ENCODE results near the gene NIPAL3. TPM values are rescaled to one million over a fixed set of nuclear protein-coding genes. Genes with fewer than 3 reads are reported as not detected.

Gene NIPAL3
- total RNA-seq, 3 donors from 2014 or later (not counting 1 experiment from before 2014, with no cell fraction given): 16.6 to 31.9 (median 29.4) TPM

DNA sequence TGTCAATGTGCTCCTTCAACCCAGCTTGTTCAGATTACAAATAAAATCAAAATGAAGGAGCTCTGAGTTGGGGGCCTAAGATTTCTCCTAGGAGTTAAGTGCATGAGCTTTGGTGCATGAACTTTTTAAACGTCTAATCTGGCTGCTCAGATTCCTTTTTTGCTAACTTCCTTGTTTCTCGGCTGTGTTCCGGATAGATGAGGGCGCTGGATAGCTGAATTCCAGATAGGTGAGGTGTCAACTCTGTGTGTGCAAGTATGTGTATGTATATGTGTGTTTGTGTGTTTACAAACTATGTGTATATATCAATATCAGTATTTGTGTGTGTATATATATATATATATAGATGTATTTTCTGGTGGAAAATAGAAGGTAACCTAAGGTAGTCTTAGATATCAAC lies 49.5 kb downstream of the NIPAL3 start:
- DNase-seq: no peak

GRCh38 chr1:24465638-24466037 lies 50.0 kb downstream of the NIPAL3 start:
- WGBS (ENCODE audit: insufficient coverage): 78% methylated on average over 1 of the region's 2 CpGs
- Mint-ChIP-seq H3K4me1 (peaks cover 0 to 4% of the 10 kb centered on the region in 2 donors), H3K36me3 (peaks cover 35% of the 10 kb centered on the region), H3K9me3 (no peaks in the 10 kb centered on the region), H3K27ac (no peak overlapping the region), H3K27me3 (ENCODE audit: low read depth in 2 of 2) (no peaks in the 10 kb centered on the region), H3K4me3 (no peak overlapping the region)
- Histone ChIP-seq H3K4me3 (ENCODE audit: low read length) (no peak overlapping the region), H3K27me3 (ENCODE audit: control insufficient read depth, insufficient read depth, low read length) (no peaks in the 10 kb centered on the region), H3K27ac (ENCODE audit: low read length) (no peak overlapping the region), H3K4me1 (ENCODE audit: control insufficient read depth, insufficient read depth, low read length) (no peaks in the 10 kb centered on the region), H3K36me3 (ENCODE audit: control insufficient read depth, insufficient read depth, low read length) (peaks cover 36% of the 10 kb centered on the region), H3K9me3 (ENCODE audit: control insufficient read depth, insufficient read depth, low read length) (no peaks in the 10 kb centered on the region)
- DNase-seq (no peak), ATAC-seq (no peak)
- intact Hi-C loops (cut with micrococcal nuclease): no loop called here
- TF ChIP-seq, protein P1, sequence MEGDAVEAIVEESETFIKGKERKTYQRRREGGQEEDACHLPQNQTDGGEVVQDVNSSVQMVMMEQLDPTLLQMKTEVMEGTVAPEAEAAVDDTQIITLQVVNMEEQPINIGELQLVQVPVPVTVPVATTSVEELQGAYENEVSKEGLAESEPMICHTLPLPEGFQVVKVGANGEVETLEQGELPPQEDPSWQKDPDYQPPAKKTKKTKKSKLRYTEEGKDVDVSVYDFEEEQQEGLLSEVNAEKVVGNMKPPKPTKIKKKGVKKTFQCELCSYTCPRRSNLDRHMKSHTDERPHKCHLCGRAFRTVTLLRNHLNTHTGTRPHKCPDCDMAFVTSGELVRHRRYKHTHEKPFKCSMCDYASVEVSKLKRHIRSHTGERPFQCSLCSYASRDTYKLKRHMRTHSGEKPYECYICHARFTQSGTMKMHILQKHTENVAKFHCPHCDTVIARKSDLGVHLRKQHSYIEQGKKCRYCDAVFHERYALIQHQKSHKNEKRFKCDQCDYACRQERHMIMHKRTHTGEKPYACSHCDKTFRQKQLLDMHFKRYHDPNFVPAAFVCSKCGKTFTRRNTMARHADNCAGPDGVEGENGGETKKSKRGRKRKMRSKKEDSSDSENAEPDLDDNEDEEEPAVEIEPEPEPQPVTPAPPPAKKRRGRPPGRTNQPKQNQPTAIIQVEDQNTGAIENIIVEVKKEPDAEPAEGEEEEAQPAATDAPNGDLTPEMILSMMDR (IDR thresholded peaks at IDR 0.05): no peak

More for the DNA sequence above, 49.5 kb downstream of the NIPAL3 start:
- Mint-ChIP-seq H3K27ac (no peak overlapping the region), H3K4me3 (no peak overlapping the region), H3K27me3 (ENCODE audit: low read depth in 2 of 2) (no peaks in the 10 kb centered on the region), H3K9me3 (no peaks in the 10 kb centered on the region), H3K36me3 (peaks cover 40% of the 10 kb centered on the region), H3K4me1 (peaks cover 0 to 4% of the 10 kb centered on the region in 2 donors)
- peaks cover 41% of the 10 kb centered on the region for H3K36me3 ChIP-seq (ENCODE audit: control insufficient read depth, insufficient read depth, low read length)
- no peak overlapping the region for H3K4me3 ChIP-seq (ENCODE audit: low read length)
- H3K9me3 ChIP-seq (ENCODE audit: control insufficient read depth, insufficient read depth, low read length): no peaks in the 10 kb centered on the region
- WGBS (ENCODE audit: insufficient coverage): 85% methylated on average over 4 of the region's 4 CpGs
- no peak overlapping the region for H3K27ac ChIP-seq (ENCODE audit: low read length)
- no peak for ATAC-seq
- no peaks in the 10 kb centered on the region for H3K4me1 ChIP-seq (ENCODE audit: control insufficient read depth, insufficient read depth, low read length)
- TF ChIP-seq, protein P1 (IDR thresholded peaks at IDR 0.05): no peak
- intact Hi-C loops (cut with micrococcal nuclease): no loop called here
- no peaks in the 10 kb centered on the region for H3K27me3 ChIP-seq (ENCODE audit: control insufficient read depth, insufficient read depth, low read length)

DNA sequence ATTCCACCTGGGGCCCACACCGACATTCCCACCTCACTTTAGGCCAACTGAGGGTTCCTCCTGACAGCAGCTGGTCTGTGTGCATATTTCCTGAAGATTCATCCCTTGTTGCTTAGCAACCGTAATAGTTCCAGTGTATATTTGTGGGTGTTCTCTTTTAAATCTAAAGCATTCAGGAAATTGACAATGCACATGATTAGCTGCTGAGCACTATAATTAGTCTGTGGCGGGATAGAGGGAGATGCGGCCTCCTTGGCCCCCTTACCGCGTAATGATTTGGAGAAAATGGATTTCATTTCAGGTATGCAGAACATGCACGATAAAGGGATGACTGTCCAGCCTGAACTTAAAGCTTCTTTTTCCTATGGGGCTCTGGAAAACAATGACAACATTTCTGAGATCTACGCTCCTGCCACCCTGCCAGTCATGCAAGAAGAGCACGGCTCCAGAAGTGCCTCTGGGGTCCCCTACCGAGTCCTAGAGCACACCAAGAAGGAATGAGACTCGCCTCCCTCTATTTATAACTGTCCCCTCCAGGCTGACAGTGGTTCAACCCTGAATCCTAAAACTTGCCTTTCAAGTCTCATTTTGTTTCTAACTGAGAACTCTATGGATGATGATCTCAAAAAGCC lies 53.2 kb downstream of the NIPAL3 start:
- Mint-ChIP-seq H3K36me3 (peaks cover 30% of the 10 kb centered on the region), H3K27me3 (ENCODE audit: low read depth in 2 of 2) (no peaks in the 10 kb centered on the region), H3K27ac (no peak overlapping the region), H3K4me1 (peaks cover 0 to 4% of the 10 kb centered on the region in 2 donors), H3K4me3 (no peak overlapping the region), H3K9me3 (no peaks in the 10 kb centered on the region)
- intact Hi-C loops (cut with micrococcal nuclease): no loop called here
- Histone ChIP-seq H3K27ac (ENCODE audit: low read length) (no peak overlapping the region), H3K9me3 (ENCODE audit: control insufficient read depth, insufficient read depth, low read length) (no peaks in the 10 kb centered on the region), H3K36me3 (ENCODE audit: control insufficient read depth, insufficient read depth, low read length) (peaks cover 28% of the 10 kb centered on the region), H3K4me1 (ENCODE audit: control insufficient read depth, insufficient read depth, low read length) (no peaks in the 10 kb centered on the region), H3K4me3 (ENCODE audit: low read length) (no peak overlapping the region), H3K27me3 (ENCODE audit: control insufficient read depth, insufficient read depth, low read length) (no peaks in the 10 kb centered on the region)
- 97% methylated on average over 11 of the region's 11 CpGs for WGBS (ENCODE audit: insufficient coverage)
- TF ChIP-seq, protein P1 (IDR thresholded peaks at IDR 0.05): no peak
- no peak for DNase-seq
- ATAC-seq: no peak

DNA sequence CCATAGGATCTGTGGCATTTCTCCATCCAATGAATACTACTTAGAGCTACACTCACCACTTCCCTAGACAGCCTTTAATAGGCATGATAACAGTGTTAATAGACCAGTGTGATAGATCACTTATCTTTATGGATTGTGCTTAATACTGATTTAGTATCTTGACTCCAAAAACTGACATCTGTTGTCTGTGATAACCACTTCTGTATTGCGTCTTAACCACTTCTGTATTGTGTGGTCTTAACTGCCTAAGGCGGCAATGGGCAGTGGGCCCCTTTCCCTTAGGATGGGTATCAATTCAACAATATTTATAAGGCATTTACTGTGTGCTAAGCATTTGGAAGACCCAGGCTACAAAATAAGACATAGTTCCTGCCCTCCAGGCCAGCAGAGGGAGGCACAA lies 55.0 kb downstream of the NIPAL3 start:
- Histone ChIP-seq H3K36me3 (ENCODE audit: control insufficient read depth, insufficient read depth, low read length) (peaks cover 12% of the 10 kb centered on the region), H3K9me3 (ENCODE audit: control insufficient read depth, insufficient read depth, low read length) (no peaks in the 10 kb centered on the region), H3K4me3 (ENCODE audit: low read length) (no peak overlapping the region), H3K27me3 (ENCODE audit: control insufficient read depth, insufficient read depth, low read length) (no peaks in the 10 kb centered on the region), H3K4me1 (ENCODE audit: control insufficient read depth, insufficient read depth, low read length) (no peaks in the 10 kb centered on the region), H3K27ac (ENCODE audit: low read length) (no peak overlapping the region)
- Mint-ChIP-seq H3K9me3 (no peaks in the 10 kb centered on the region), H3K27me3 (ENCODE audit: low read depth in 2 of 2) (no peaks in the 10 kb centered on the region), H3K4me3 (no peak overlapping the region), H3K27ac (no peak overlapping the region), H3K4me1 (no peaks in the 10 kb centered on the region), H3K36me3 (peaks cover 15% of the 10 kb centered on the region)
- DNase-seq: no peak
- intact Hi-C loops (cut with micrococcal nuclease): no loop called here
- 100% methylated on average over 1 of the region's 2 CpGs for WGBS (ENCODE audit: insufficient coverage)
- TF ChIP-seq, protein P1 (IDR thresholded peaks at IDR 0.05): no peak
- no peak for ATAC-seq

Data from natural killer cell (primary cell).